HUDEP-2 (cell line): ENCODE measurements around the gene EPHA5.

ENCODE experiments used
- DNase-seq, 76 experiments: peaks; one replicate each; lab custom pipeline; 2025; ENCODE audit not compliant: unreplicated experiment in 76 of 76; lab: John Stamatoyannopoulos, UW

The EPHA5 gene

DNA sequence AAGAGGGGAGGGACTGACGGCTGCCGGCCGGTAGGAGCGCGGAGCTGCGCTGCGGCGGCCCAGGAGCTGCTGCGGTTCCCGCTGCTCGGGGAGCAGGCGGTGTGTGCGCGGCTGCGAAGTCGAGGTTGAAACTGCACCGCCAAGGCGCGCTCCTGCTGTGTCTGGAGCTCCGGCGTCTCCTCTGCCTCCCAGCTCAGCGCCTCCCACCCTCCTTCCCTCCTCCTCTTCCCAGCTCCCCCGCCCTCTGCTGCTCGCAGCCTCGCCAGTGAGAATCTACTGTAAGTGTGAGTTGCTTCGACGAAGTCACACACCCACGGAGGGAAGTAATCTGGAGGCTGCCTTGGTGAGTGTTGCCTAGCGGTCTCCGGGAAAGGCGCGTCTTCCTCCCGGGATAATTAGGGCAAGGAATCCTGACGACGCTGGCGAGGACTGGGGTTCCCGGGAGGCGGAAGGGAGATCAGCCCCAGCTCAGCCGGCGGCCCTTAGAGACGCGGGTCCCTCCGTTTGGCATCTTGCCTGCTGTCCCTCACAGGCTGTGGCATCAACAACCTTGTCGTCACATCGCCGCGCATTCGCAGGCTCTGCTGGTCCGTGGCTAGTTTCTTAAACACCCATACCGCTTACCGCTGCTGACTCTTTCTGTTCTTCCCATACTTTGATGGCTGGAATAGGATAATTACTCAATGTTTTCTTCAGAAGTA is at the start of gene EPHA5:
TSS of gene EPHA5 (minus strand) at position 159 of the 701 bp plus-strand sequence. CDS start 747 bp downstream, outside the sequence.
- peak in 6 of 76 experiments; percentile 3 to 45 (median 15) for DNase-seq

DNA sequence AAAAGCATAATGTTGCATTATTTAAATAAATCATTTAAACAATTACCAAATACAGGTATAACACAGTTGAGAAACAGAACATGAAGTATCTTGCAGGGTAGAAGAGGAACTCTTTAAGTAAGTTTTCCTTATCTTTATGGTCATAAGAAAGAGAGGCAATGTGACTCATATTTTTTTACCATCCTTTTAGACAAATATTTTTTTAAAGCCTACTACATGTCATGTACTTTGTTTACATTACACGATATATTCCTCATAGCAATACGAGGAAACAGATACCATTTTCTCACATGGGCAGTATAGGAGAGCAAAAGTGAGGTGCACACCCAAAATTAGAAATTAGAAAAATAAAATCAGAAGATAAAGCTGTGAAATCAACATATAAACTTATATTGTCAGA is 49.3 kb upstream of the EPHA5 start:
- DNase-seq = no peak

DNA sequence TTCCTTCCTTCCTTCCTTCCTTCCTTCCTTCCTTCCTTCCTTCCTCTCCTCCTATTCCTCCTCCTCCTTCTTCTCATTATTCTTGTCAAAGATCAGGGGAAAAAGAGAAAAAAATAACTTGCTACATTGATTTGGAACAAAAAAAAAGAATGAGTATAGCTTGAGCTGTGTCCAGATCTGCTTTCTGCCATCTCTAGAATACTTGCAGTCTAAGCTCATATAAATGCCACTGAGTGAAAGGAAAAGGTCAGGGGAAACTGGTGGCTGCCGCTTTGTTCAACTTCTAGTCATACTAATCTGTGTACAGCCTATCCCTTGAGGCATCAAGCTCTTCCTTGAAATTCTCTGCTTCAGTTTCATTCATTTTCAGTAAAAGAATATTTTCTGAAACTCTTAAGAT is 28.3 kb upstream of the EPHA5 start:
- DNase-seq = no peak

DNA sequence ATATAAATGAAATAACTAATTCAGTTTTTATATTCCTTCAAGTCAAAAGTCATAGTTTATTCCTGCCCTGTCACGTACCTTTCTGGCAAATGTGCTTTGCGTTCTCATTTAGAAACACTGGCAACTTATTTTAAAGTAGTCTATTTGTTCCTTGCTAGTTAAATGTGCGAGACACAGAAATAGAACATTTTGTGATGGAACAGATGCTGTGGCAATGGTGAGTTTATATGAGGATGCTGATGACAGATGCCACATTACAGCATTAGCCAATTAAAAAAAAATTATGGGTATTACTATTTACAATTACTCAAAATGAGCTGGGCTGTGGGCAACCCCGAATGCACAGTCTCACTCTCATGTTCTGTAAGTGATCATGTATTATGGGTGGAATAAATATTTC is 26.1 kb upstream of the EPHA5 start:
- DNase-seq = no peak

DNA sequence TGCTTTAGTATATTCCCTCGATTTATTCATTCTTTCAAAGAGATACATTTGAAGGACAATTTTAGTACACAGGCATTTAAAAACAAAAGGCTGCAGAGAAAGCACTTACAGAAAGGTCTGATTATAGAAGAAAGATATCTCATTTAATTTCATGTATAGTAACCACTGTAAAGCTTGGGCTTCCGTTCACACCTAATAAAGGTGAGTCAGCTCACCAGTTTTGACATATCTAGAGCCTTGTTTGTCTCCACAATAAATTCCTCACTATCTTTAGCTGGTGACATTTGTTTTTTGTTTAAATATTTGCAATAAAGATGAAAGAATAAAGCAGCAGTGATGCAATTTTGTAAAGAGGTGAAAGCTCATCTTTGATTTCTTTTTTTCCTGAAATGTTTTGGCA is 1.1 kb upstream of the EPHA5 start:
- DNase-seq = no peak

DNA sequence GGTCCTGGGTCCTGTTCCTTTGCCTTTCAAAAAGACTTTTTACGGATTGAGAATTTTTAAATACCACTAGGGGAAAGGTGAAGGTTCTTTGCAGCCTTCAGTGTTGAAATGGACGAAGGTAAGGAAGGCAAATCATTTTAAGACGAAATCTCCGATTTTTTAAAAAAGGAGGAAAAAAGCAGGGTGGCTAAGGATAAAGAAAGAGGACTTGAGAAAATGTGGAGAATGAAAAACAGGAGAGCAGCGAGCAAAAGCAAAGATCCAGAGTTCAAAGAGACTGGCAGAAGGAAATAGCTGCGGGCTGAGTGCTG is 314 bp downstream of the EPHA5 start:
- DNase-seq = no peak

DNA sequence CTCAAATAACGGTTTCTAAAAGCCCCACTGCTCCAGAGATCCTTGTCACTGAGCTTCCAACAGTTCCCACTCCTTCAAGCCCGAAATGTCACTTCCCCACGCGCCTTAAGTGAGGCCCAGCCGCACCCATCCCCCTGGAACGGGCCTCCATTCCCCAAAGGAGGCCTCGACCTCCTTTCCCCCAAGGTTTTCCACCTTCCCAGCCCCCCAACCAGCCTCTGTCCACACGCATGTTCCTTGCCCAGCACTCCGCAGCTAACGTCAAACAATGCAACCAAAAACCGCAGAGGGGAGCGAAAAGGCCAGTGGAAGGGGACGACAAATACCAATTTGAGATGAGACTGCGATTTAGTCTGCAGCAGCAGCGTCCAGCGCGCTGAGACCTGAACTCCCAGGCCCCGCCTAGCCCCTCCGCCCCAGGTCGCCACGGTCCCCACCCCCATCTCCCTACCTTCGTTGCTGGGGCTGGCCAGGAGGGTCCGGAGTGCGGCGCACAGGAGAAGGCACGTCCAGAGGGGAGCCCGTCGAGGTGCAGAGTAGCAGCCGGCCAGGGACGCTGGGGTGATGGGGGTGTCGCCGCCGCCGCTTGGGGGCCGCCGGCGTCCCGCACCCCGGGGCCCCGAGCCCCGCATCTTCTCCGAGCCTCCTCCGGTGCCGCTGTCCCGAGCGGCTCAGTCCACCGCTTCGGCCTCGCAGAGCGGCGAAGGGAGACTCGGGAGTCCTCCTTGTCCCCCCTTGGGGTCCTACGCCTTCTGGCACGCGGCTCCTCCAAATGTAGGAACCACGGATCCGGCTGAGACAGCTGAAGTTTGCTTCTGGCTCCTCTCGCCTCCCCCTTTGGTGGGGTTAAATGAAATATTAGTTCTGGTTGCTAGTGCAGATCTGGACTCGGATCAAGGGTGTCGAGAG is 924 bp downstream of the EPHA5 start:
- no peak for DNase-seq

DNA sequence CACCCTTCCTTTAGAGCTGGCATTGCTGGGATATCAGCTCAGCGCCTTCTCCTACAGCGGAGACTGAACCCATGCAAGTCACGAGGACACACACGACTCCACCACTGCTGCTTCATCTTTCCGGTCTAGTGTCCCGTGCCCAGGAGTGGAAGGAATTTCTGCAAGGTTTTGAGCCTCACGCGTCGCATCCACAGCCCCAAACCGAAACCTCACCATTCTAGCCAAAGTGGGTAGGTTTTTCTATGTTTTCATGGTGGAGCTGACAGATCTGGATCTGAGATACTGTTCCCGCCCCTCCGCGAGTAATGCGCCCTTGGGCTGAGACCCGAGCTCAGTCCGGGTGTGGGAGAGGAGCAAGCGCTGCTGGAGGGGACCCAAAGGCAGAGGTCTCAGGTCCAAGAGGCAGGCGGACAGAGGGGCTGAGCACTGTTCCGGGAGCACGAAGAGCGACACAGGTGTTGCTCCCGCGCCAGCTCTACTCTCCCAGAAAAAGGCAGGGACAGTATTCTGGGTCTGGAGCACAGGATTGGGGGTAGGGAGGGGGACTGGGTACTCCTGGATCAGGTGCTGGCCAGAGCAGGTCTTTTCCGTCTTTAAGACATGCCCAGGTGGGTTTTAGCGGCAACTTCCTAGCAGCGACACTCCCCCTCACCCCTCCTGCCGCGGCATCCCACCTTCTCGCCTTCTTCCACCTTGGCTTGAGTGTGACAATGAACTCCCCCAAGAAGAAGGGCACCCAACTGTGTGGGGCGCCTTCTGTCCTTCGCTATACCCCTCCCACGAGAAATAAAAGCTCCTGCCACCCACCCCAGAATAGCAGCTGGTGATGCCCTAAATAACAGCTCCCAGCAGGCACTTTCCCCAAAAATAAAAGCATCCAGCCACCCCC is 1.8 kb downstream of the EPHA5 start:
- no peak for DNase-seq

DNA sequence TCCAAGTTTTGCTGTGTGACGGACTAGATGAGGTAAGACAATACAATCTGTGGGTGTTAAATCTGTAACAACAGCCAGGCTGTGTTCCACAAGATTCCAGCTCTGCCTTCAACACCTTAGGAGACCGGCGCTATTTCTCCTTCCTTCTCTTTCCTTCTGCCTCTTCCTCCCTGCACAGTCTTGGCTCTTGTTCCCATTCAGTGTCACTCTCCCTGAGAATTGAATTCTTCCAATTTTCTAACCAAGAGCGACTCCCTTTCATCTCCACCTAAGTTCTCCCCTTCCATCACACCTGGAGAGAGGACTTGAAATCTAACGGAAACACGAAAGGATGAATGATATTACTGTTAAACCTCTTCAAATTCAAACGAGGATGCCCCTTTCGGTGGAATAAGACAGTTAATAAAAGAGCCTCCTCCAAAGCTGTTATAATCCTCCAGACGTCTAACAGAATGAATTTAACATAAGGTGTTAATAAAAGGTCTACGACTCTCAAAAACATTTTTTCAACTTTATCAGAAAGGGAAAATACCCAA is 2.7 kb downstream of the EPHA5 start:
- no peak for DNase-seq

DNA sequence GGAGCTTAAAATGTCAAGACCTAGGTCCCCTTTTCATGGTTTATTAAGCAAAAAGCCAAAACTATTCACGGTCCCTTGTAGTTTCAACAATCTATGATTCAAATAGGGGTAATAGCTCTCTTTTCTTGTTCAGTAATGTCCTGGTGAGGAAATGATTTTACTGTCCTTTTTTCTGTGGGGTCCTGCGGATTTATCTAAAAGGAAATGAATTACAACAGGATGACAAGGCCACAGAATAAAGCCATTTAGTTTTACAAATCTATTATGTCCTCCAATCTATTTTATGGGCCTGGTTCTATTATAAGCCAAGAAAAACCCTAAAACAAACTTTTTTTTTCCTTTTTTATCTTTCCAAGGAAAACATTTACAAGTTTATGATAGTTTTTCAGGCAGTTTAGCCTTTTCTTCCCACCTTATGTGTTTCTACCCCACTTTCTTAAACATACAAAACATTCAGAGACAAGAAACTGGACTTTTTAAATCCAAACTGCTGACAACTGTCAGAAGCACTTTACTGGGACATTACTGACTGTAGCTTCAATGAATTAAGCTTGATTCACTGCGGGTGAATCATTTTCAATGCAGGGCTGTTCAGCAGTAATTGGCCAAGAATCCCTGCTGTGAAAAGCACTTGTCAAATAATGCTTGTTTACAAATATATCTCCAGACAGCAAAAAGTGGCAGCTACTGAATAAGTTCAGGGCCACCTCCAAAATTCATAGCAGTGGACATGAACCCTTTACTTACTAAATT is 4.3 kb downstream of the EPHA5 start:
- no peak for DNase-seq

DNA sequence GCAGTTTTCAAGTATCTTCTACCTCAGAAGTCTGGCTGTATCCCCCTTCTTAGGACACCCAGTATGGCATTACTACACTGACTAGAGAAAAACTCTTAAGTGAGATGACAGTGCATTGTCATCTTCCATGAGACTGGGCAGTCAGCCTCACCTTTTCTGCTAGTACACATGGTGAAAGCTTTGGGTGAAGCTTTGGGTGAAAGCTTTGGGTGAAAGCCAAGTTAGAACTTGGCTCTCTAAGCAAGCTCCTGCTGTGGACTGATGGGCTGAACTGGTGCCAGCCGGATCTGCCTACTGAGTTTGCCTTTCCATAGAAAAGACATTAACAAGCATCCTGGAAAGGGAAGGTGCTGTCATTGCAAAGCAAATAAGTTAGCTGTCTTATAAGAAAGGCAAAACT is 8.8 kb downstream of the EPHA5 start:
- DNase-seq = peak in 2 of 76 experiments; percentile 6 to 11

DNA sequence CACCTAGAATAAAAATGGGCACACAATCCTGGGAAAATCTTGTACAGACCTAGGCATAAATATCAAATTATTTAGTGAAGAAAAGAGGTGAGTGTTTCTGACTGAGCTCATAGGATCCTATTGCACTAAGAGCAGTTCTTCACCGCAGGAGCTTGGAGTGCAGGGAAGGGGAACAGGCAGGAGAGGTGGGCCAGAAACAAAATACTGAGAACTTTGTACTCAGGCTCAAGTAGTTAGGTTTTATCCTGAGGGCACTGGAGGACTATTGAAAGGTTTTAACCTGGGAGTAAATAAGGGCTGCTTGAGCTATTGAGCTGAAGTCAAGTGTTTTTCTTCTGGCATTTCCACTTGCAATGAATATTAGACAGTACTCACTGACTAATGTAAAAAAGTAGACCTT is 12.2 kb downstream of the EPHA5 start:
- DNase-seq = no peak

DNA sequence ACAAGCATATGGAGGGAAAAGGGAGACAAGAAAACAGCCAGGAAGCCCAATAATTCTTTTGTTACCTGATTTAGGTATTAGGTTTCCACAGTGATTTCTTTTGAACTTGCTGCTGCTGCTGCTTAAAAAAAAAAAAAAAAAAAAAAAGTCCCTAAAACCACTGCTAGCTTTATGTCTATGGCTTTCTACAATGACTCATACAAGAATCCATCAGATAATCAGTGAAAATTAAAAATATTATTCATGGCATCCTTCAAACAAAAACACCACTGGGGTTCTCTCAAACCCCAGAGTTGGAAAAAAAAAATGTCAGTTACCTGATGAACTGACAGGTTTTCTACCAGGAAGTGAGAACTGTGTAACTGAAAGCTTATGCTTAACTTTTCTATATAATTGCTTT is 14.3 kb downstream of the EPHA5 start:
- no peak for DNase-seq

DNA sequence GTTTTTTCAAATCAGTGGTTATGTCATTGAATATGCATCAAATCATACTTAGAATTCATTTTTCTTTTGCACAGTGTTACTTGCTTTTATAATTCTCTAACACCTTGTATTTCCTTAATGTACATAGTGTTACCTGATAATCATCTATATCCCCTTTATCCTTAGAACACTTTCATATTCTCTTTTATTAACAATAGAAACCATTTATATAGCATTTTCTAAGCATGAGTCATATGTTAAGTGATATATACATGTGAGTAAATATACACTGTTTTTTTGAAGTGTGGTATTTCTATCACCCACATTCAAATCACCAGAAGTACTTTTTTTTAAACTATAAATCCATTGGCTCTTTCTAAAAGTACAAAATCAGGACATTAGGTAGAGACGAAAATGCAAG is 15.3 kb downstream of the EPHA5 start:
- no peak for DNase-seq

DNA sequence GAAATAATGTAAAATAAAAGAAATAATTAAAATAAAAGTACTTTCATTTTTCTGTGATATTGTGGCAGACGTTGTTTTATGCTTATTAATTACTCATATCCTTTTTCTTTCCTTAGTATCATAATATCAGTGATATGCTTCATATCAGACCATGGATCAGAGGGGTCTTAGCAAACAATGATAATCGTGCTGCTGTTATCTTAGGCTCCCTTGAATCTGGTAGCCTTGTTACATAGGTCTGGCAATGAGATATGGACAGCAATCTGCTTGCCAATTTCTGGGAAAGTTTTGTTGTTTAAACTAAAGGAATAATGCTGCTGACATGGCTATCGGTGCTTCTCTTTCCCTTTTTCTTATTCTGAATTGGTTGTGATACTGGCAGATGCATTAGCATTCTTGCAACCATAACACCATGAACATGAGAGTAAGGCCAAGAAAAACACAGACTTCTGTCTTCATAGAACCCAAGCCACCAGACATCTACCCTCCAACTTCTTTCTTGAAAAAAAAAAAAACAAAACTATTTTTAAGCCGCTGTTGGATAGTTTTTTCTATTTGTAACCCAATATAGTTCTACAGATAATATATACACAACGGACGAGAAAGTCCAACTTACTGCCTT is 16.4 kb downstream of the EPHA5 start:
- DNase-seq = no peak

DNA sequence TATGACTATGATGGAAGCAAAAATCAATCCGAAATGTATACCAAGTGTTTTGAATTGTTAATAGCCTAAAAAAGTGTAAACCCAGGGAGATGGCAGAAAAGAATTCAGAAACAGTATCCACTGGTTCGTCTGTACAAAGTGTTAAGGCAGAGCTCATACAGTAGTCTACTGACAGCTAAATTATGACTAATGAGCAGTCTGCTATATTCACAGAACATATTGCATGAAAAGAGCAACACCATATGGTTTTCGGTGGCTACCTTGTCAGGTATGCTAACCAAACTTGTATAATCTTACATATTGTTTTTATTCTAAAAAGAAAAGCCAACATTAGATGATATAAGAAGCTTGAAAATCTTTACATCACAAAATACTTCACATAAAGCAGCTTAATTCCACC is 18.5 kb downstream of the EPHA5 start:
- no peak for DNase-seq

DNA sequence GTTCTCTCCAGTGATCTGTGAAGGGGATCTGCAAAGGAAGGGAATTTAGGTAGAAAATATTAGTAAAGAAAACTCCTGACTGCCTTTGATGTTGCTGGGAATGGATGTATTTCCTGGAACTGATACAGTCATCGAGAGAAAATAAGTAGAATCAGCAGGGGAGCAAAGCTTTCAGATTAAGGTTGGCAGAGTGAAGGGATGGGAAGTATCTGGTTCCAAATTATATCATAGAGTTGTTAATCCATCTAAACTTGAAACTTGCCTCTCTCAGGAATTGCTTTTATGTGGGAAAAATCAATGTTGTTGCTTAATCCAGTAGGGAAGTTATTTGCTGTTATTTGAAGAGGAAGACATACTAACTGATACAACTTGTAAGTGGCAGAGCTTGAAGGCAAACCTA is 19.3 kb downstream of the EPHA5 start:
- DNase-seq = no peak

DNA sequence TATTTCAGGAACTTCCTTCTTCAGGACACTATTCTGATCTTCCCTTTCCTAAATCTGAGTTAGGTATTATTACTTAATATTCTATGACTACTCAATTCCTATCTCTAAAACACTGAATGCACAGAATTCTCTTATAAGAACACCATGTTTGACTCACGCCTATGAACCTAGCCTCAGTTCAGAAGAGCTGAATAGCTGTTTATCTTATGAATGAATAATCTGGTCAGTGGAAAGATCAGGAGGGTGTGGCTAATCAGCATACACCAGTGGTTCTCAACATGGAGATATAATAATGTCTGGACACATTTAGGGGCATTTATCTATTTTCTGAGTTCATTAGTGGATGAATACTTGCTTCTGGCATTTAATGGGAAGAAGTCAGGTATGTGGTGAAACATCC is 24.2 kb downstream of the EPHA5 start:
- DNase-seq = peak in 2 of 76 experiments; percentile 1 to 34

DNA sequence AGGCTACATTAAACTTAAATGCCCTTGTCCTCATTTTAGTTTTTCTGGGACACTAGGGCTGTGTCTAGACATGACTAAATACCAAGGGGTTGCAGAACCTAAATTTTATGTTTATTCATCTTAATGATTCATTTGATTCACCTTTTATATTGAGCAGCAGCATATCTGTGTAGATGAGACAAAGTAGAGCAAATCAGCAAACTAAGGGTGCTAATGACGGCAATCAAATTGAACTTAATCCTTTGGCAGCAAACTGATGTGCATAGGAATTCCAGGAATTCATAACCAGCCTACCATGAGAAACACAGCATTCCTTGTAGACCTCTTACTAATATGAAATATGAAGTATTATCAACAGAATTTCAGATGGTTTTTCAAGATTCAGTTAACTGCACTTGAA is 25.1 kb downstream of the EPHA5 start:
- DNase-seq = no peak
